HepG2 (cell line): Measurements from ENCODE around the gene UGGT1. TPM values are rescaled to one million over a fixed set of nuclear protein-coding genes. Genes with fewer than 3 reads are reported as not detected.

Experiments used
- GATA4 ChIP-seq: sonication (generic); IDR thresholded peaks from 2 replicates; pipeline ENCODE4 v1.6.1; 2016; ENCODE audit warnings: antibody characterized with exemption, low read depth, borderline replicate concordance
- HMG20B ChIP-seq: conservative IDR thresholded peaks from 2 replicates; pipeline ENCODE4 v1.6.1; 2016; ENCODE audit warnings: missing genetic modification reagents, missing compliant biosample characterization
- KLF6 ChIP-seq: IDR thresholded peaks from 2 replicates; pipeline ENCODE4 v1.8.0; 2016; ENCODE audit warnings: missing biosample characterization, missing genetic modification reagents
- SETDB1 ChIP-seq: sonication (generic); formaldehyde crosslinking; IDR thresholded peaks from 2 replicates; pipeline ENCODE4 v1.5.1; 2020; ENCODE audit warnings: missing genetic modification reagents, mild to moderate bottlenecking, borderline replicate concordance
- SPEN ChIP-seq: sonication (generic); formaldehyde crosslinking; IDR thresholded peaks from 2 replicates; pipeline ENCODE4 v1.5.1; 2020; ENCODE audit warnings: low read depth, mild to moderate bottlenecking, missing genetic modification reagents
- TARDBP ChIP-seq: sonication (generic); formaldehyde crosslinking; IDR thresholded peaks from 2 replicates; pipeline ENCODE4 v1.8.0; 2022; ENCODE audit warnings: mild to moderate bottlenecking, missing genetic modification reagents
- WIZ ChIP-seq: sonication (generic); formaldehyde crosslinking; IDR thresholded peaks from 2 replicates; pipeline ENCODE4 v1.5.1; 2020; ENCODE audit warnings: mild to moderate bottlenecking, missing genetic modification reagents
- ZBTB8A ChIP-seq: sonication (generic); formaldehyde crosslinking; IDR thresholded peaks from 2 replicates; pipeline ENCODE4 v1.4.0; 2020; ENCODE audit warnings: mild to moderate bottlenecking, low read depth, missing genetic modification reagents, borderline replicate concordance
- polyA plus RNA-seq, 8 experiments: library from polyadenylated mRNA; depleted of rRNA in 3 of 8; stranded (reverse) in 7 of 8; unstranded in 1 of 8; fragments of >200 nt; fragmentation: Illumina TruSeq in 4 of 8; extraction: Trizol in 4 of 8; gene quantifications; 2 replicates each; pipeline versions ENCODE4 v1.2.1 to v1.2.3, GENCODE V29; 2011 to 2016; ENCODE audit warnings: low read depth in 4 of 8, missing spikeins in 1 of 8, mixed read lengths in 1 of 8; ENCODE audit not compliant: insufficient read depth in 1 of 8
- total RNA-seq, 5 experiments: library from RNA; depleted of rRNA; stranded (reverse); fragments of >200 nt; fragmentation: Illumina TruSeq; extraction: Trizol; gene quantifications; 2 replicates each; pipeline ENCODE4 v1.2.3, GENCODE V29; 2016; ENCODE audit warnings: low read depth in 1 of 5
- TF ChIP-seq, protein P1 (sequence below): sonication (generic); formaldehyde crosslinking; IDR thresholded peaks from 2 replicates; pipeline ENCODE4 v1.8.1; 2022; ENCODE audit warnings: mild to moderate bottlenecking, missing genetic modification reagents
- TF ChIP-seq, protein P2 (sequence below): sonication (generic); formaldehyde crosslinking; IDR thresholded peaks from 2 replicates; pipeline ENCODE4 v1.4.0; 2020; ENCODE audit warnings: missing genetic modification reagents, borderline replicate concordance
- TF ChIP-seq, protein P3 (sequence below): sonication (generic); formaldehyde crosslinking; IDR thresholded peaks from 2 replicates; pipeline ENCODE4 v1.5.0; 2020; ENCODE audit warnings: mild to moderate bottlenecking, missing genetic modification reagents, borderline replicate concordance
- TF ChIP-seq, protein P4 (sequence below): sonication (generic); formaldehyde crosslinking; IDR thresholded peaks from 2 replicates; pipeline ENCODE4 v1.4.0; 2020; ENCODE audit warnings: mild to moderate bottlenecking, missing genetic modification reagents
- TF ChIP-seq, protein P5 (sequence below): sonication (generic); formaldehyde crosslinking; IDR thresholded peaks from 2 replicates; pipeline ENCODE4 v1.4.0; 2020; ENCODE audit warnings: missing genetic modification reagents
- TF ChIP-seq, protein P6 (sequence below): conservative IDR thresholded peaks from 2 replicates; pipeline ENCODE4 v1.6.1; 2018; ENCODE audit warnings: missing genetic modification reagents

The UGGT1 gene
- total and polyA plus RNA-seq, 2 of the 13 experiments (the other 11 are each of a cell fraction or from before 2014, with no cell fraction given), result 35.8 to 83.2 TPM

DNA sequence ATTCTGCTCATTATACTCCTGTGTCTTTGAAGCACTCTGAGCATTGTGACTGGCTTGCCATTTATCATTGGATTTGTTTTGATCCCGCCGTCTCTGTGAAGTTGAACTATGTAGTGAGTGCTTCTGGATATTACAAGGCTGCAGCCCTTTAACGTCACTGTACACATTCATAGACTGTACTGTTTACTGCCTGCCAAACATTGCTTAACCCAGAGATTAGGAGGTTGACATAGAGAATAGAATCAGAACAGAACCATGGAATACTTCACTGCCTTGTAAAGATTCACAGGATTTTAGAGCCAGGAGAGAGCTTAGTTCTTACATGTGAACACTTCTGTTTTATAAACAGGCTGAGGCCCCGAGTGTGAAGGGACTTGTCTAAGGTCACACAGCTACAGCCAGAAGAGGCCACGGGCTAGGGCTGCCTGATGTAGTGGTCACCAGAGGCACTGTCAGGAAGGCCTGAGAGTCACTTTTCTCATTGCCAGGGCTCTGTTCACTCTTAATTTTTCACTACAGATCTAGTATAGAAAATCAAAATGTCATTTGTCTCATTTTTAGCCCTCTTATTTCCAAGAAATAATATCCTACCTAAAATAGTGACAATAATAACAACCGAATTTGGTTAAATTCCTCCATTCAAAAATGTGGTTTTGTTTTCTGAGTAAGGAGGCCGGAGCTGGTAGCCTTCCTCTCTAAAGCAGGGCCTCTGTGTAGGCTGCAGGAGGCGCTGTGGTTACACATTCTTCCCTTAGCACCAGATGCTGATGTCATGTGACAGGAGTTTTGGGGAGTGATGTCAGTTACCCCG, 87.9 kb downstream of the UGGT1 start (continued):
- TF ChIP-seq, protein P1, sequence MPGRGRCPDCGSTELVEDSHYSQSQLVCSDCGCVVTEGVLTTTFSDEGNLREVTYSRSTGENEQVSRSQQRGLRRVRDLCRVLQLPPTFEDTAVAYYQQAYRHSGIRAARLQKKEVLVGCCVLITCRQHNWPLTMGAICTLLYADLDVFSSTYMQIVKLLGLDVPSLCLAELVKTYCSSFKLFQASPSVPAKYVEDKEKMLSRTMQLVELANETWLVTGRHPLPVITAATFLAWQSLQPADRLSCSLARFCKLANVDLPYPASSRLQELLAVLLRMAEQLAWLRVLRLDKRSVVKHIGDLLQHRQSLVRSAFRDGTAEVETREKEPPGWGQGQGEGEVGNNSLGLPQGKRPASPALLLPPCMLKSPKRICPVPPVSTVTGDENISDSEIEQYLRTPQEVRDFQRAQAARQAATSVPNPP, result no peak
- TF ChIP-seq GATA4 (peak; percentile 98), SPEN (0 out of 2 replicates have a peak, but pooled peaks have one; percentile 10), SETDB1 (no peak), WIZ (CRISPR knock-in tag) (no peak), TARDBP (CRISPR knock-in tag) (peak; percentile 93), ZBTB8A (no peak), HMG20B (CRISPR knock-in tag) (peak; percentile 95), KLF6 (CRISPR knock-in tag) (peak; percentile 63; the same call in 1 of the 2 replicates)
- TF ChIP-seq, protein P2, sequence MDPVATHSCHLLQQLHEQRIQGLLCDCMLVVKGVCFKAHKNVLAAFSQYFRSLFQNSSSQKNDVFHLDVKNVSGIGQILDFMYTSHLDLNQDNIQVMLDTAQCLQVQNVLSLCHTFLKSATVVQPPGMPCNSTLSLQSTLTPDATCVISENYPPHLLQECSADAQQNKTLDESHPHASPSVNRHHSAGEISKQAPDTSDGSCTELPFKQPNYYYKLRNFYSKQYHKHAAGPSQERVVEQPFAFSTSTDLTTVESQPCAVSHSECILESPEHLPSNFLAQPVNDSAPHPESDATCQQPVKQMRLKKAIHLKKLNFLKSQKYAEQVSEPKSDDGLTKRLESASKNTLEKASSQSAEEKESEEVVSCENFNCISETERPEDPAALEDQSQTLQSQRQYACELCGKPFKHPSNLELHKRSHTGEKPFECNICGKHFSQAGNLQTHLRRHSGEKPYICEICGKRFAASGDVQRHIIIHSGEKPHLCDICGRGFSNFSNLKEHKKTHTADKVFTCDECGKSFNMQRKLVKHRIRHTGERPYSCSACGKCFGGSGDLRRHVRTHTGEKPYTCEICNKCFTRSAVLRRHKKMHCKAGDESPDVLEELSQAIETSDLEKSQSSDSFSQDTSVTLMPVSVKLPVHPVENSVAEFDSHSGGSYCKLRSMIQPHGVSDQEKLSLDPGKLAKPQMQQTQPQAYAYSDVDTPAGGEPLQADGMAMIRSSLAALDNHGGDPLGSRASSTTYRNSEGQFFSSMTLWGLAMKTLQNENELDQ (CRISPR knock-in tag), result no peak
- TF ChIP-seq, protein P3, sequence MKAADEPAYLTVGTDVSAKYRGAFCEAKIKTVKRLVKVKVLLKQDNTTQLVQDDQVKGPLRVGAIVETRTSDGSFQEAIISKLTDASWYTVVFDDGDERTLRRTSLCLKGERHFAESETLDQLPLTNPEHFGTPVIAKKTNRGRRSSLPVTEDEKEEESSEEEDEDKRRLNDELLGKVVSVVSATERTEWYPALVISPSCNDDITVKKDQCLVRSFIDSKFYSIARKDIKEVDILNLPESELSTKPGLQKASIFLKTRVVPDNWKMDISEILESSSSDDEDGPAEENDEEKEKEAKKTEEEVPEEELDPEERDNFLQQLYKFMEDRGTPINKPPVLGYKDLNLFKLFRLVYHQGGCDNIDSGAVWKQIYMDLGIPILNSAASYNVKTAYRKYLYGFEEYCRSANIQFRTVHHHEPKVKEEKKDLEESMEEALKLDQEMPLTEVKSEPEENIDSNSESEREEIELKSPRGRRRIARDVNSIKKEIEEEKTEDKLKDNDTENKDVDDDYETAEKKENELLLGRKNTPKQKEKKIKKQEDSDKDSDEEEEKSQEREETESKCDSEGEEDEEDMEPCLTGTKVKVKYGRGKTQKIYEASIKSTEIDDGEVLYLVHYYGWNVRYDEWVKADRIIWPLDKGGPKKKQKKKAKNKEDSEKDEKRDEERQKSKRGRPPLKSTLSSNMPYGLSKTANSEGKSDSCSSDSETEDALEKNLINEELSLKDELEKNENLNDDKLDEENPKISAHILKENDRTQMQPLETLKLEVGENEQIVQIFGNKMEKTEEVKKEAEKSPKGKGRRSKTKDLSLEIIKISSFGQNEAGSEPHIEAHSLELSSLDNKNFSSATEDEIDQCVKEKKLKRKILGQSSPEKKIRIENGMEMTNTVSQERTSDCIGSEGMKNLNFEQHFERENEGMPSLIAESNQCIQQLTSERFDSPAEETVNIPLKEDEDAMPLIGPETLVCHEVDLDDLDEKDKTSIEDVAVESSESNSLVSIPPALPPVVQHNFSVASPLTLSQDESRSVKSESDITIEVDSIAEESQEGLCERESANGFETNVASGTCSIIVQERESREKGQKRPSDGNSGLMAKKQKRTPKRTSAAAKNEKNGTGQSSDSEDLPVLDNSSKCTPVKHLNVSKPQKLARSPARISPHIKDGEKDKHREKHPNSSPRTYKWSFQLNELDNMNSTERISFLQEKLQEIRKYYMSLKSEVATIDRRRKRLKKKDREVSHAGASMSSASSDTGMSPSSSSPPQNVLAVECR (CRISPR knock-in tag), result peak; percentile 45; the same call in 1 of the 2 replicates
- TF ChIP-seq, protein P4, sequence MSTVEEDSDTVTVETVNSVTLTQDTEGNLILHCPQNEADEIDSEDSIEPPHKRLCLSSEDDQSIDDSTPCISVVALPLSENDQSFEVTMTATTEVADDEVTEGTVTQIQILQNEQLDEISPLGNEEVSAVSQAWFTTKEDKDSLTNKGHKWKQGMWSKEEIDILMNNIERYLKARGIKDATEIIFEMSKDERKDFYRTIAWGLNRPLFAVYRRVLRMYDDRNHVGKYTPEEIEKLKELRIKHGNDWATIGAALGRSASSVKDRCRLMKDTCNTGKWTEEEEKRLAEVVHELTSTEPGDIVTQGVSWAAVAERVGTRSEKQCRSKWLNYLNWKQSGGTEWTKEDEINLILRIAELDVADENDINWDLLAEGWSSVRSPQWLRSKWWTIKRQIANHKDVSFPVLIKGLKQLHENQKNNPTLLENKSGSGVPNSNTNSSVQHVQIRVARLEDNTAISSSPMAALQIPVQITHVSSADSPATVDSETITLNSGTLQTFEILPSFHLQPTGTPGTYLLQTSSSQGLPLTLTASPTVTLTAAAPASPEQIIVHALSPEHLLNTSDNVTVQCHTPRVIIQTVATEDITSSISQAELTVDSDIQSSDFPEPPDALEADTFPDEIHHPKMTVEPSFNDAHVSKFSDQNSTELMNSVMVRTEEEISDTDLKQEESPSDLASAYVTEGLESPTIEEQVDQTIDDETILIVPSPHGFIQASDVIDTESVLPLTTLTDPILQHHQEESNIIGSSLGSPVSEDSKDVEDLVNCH (CRISPR knock-in tag), result no peak
- TF ChIP-seq, protein P5, sequence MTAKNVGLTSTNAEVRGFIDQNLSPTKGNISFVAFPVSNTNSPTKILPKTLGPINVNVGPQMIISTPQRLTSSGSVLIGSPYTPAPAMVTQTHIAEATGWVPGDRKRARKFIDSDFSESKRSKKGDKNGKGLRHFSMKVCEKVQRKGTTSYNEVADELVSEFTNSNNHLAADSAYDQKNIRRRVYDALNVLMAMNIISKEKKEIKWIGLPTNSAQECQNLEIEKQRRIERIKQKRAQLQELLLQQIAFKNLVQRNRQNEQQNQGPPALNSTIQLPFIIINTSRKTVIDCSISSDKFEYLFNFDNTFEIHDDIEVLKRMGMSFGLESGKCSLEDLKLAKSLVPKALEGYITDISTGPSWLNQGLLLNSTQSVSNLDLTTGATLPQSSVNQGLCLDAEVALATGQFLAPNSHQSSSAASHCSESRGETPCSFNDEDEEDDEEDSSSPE, result 0 out of 2 replicates have a peak, but pooled peaks have one; percentile 32
- TF ChIP-seq, protein P6, sequence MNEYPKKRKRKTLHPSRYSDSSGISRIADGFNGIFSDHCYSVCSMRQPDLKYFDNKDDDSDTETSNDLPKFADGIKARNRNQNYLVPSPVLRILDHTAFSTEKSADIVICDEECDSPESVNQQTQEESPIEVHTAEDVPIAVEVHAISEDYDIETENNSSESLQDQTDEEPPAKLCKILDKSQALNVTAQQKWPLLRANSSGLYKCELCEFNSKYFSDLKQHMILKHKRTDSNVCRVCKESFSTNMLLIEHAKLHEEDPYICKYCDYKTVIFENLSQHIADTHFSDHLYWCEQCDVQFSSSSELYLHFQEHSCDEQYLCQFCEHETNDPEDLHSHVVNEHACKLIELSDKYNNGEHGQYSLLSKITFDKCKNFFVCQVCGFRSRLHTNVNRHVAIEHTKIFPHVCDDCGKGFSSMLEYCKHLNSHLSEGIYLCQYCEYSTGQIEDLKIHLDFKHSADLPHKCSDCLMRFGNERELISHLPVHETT (CRISPR knock-in tag), result no peak
